Activated CD4-positive, alpha-beta T cell treated with anti-CD3 and anti-CD28 coated beads, Interleukin-2, amount 50 U/mL, for 24 hours (primary cell): Measurements from ENCODE around the gene AK9.
"Not testable (repeated sequence)": the region's sequence is repeated elsewhere in the genome, so short reads cannot be mapped to it uniquely, and the experiment has no call there.

ENCODE experiments used
- DNase-seq, 2 donors: peaks; one replicate each; pipeline ENCODE4 v3.0.0-alpha.2; 2020; ENCODE audit warnings: low read depth in 1 of 2, low spot score in 1 of 2

Gene AK9

DNA sequence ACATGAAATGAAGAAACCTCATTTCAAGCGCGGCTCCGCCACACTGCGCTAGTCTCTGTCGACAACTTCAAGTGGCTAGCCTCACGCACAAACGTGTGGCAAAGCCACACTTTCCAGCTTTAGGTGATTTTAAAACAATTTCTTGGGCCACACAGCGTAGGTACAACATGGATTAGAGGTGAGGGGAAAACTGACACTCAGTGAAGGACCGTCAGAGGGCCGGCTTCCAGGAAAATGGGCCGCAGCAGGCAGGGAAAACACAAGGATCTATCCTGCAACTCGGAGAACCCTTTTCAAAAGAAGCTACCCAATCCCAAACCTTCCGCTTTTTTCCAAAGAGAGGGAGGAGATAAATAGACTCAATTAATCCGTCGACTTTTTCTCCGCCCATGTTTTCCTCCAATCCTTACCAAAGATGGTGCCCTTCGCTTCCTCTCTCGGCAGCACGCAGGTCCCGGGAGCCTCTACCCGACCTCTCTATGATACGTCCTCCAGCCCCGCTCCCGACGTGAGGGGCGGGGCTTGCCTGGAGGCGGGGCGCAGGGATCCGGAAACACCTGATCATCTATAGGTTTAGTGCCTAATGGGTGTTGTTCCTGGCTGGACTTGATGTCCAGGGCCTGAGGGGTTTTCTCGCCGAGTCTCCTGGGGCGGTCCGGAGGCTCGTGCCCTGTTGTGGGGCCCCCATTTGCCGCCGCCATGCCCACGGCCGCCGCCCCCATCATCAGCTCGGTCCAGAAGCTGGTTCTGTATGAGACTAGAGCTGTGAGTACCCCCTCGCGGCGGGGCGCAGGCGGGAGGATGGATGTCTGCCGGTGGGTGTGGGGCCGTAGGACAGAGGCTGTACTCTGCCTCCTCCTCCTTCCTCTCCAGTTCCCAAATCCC is at the start of gene AK9, which contains the start of gene FIG4:
TSS of gene AK9 (minus strand) at position 466 of the 885 bp plus-strand sequence. CDS start 15,457 bp downstream, outside the sequence.
TSS of gene FIG4 (plus strand) at position 560 of the 885 bp plus-strand sequence. CDS start at position 700, 140 bp downstream.
- DNase-seq = peak; percentile 80 to 84

DNA sequence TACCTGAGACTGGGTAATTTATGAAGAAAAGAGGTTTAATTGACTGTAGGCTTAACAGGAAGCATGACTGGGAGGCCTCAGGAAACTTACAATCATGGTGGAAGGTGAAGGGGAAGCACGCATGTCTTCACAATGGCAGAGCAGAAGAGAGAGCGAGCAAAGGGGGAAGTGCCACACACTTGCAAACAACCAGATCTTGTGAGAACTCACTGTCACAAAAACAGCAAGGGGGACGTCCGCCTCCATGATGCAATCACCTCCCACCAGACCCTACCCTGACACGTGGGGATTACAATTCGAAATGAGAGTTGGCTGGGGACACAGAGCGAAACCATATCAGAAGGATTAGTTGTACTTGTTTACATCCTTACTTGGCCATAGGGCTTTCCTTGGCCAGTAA is 49.8 kb upstream of the AK9 start:
- DNase-seq = no peak

DNA sequence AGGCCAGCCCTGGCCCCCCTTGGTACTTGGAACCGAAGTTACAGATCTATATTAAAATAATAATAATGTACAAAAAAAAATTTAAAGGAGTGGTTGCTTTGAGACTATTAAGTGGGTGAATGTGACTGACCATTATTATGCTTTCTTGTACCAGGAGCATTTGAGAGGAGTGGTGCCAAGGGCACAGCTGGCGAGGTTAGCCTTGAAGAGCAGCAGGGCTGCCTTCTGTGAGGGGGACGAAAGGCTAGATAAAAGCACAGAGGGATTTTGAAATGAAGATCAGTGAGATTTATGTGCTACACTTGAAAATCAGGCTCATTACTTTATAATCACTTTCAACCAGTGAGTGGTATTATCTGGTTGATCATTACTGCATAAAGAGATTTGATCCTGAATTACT is 48.7 kb upstream of the AK9 start:
- no peak for DNase-seq

DNA sequence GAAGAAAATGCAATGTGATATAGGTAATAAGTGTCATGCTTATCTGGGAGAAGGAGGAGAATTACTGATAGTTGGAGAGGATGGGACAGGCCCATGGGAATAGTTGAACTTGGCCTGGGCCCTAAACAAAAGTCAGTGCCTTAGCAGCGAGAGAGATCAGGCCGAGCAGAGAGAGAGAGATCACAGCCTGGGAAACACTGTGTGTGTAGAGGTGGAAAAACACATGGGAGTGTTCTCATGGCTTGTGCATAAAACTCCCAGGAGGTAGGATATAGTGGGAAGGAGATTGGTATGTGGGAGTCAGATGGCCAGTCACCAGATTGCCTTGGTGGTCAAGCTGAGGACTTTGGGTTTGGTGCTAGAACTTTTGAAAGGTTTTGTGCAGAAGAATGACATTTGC is 47.7 kb upstream of the AK9 start:
- DNase-seq = no peak

DNA sequence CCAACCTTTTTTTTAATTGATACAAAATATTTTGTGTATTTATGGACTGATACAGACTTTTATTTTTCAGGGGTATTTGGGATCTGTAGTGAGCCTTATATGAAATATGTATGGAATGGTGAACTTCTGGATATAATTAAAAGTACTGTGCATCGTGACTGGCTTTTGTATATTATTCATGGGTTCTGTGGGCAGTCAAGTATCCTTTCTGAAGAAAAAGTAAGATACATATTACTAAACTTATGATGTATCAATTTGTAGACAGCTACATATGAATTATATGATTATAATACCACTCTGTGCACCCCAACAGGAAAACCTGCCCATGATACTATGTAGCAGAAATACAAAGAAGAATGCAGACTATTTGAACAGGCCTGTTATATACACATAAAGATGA is 47.3 kb upstream of the AK9 start:
- DNase-seq = no peak

DNA sequence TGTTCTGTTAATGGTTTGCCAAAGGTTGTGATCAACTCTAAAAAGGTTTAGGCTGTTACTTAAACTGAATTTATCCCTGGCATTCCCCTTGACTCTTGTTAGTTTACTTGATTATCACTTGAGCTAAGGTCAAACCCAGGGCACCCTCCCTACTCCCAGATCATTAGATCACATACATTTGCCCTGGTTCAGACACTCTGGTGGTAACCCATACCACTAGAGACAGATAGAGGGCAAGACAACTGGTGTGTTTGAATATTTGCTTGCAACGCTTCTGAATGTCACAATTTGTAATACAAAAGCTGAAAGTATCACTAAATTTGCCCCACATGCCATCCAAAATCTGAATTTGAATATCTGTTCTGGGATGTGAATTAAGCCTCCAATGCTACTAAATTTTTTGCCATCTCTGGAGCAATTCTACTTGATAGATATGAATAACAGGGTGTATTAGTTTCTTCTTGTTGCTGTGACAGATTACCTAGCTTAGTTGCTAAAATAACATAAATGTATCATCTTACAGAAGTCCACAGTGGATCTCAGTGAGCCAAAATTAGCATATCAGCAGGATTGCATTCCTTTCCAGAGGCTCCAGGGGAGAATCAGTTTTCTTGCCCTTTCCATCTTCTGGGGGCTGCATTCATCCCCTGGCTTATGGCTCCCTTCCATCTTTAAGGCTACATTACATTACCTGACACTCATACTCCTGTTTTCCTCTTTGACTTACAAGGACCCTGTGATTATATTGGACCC is 45.4 kb upstream of the AK9 start:
- DNase-seq = no peak

- DNase-seq = not testable (repeated sequence)
Measured at GRCh38 chr6:109725250-109725649, 34.2 kb upstream of the AK9 start.

DNA sequence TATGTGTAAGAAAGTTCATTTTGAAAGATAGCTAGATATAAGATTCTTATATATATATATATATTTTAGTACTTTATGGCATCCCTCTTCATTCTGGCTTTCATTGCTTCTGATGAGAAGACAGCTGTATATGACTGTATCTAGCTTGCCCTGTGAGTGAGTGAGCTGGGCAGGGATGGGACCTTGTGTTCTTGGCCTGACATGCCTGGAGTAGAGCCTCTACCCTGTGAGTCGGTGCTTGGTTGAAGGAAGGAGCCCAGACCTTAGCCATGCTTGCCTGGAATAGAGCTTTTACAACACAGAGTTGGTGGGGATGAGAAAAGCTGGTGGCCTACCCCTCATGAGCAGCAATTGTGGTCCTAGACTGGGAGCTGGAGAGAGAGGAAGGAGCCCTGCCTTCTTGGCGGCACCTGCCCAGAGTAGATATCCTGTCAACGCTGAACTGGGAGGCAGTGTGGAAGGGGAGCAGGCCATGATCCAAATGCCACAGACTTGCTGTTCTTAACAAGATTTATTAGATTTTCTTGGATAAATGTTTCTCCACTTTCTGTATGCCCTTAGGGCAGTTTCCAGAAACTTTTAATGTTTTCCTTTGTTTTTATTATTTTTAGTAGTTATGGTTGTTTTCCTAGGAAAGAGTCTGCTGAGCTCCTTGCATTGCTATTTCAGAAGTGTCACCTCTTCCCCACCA is 31.7 kb upstream of the AK9 start:
- DNase-seq = no peak

- no peak for DNase-seq
Measured at GRCh38 chr6:109722011-109722410, 31.0 kb upstream of the AK9 start.

- no peak for DNase-seq
Measured at GRCh38 chr6:109720311-109720710, 29.3 kb upstream of the AK9 start.

GRCh38 chr6:109718991-109719390 is 28.0 kb upstream of the AK9 start:
- DNase-seq = no peak

- DNase-seq = no peak
Measured at GRCh38 chr6:109717971-109718370, 27.0 kb upstream of the AK9 start.

DNA sequence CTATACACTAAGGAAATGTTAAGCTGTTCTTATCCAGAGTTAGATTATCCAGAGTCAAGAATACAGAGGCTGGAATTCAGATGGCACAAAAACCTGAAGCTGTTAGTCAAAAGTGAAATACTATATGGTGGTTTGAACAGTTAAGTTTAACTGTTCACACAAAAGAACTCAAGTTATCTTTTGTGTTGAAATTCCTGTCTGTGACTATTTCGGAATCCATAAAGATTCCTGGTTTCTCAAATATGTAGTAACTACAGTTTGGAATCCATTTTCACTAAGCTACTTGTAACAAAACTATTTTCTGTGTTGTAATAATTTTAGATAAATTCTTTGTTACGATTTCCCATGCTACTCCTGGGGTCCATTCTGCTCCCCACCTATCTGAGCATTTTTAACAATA is 24.6 kb upstream of the AK9 start:
- DNase-seq = no peak

GRCh38 chr6:109714611-109715010 is 23.6 kb upstream of the AK9 start:
- DNase-seq = no peak

DNA sequence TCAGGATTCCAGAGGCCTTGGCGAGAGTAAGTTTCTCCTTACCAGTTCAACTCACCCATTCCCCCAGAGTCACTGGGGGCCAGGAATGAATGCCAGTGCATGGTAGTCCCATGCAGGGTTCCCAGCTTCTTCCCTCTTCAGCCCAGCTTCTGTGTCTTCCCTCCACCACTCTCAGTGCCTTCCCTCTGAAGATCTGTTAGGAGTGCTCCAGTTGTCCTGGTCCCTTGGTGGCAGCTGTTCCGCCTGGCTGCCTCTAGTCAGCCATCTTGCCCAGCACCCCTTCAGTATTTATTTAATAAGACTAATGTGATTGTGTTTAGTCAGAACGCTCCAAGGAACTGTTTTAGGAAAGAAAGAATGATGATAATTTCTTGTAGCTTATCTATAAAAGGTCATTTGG is 23.2 kb upstream of the AK9 start:
- no peak for DNase-seq

DNA sequence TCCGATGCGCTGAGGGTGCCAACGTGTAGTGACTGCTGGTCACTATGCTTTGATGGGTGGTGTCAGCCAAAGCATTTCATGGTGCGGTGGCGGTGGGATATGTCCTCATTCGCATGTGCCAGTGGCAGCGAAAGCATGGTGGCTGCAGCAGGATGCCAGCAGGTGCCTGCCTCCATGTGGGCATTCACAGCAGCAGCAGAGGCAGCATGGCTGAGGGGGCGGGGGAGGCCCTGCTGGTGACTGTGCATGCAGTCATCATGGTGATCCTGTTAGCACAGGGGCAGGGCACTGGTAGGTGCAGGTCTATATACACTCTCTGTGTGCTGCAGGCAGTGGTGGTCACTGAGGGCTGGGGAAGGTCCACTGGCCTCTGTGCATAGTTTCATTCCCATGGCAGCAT is 22.1 kb upstream of the AK9 start:
- DNase-seq = no peak

DNA sequence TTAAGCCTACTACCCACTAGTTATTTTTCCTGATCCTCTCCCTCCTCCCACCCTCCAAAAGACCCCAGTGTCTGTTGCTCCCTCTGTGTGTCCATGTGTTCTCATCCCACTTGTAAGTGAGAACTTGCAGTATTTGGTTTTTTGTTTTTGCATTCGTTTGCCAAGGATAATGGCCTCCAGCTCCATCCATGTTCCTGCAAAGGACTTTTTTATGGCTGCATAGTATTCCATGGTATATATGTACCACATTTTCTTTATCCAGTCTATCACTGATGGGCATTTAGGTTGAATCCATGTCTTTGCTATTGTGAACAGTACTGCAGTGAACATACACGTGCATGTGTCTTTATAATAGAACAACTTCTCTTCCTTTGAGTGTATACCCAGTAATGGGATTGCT is 17.1 kb upstream of the AK9 start:
- not testable (repeated sequence) for DNase-seq

DNA sequence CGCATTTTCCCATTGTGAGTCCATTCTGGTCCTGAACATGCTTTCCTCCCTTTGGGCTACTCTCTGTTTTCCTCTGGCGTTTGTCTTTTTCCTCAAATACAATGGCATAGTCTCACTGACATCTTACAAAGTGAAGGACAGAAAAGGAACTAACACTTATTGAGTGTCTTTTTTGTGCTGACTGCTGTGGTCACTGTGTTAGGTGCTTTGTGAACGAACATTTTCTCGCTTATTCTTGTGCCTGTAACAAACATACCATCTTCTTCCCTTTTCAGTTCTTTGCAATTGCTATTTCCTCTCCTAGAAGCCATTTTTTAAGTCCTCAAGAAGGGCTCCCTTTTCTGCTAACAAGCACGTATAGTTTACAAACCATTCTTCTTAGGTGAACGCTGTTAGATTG is 15.5 kb upstream of the AK9 start:
- no peak for DNase-seq

DNA sequence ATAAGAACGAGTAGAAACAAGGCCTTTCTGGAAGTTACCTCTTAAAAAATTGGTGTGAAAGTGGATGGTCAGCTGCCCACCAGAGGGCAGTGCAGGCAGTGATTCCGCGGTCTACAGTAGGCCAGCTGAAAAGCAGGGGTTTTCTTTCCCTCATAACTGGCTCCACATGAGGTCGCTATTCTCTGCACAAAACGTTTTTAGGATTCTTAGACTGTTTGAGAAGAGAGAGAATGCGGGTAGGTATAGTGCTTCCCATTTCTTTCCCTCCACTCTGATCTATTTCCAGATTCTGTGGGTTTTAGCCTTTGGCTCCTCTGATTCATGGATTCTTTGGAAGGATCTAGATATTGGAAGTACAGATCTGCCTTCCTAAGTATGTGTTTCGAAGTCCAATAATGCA is 14.3 kb upstream of the AK9 start:
- peak in 1 of 2 donors; percentile 66 for DNase-seq

DNA sequence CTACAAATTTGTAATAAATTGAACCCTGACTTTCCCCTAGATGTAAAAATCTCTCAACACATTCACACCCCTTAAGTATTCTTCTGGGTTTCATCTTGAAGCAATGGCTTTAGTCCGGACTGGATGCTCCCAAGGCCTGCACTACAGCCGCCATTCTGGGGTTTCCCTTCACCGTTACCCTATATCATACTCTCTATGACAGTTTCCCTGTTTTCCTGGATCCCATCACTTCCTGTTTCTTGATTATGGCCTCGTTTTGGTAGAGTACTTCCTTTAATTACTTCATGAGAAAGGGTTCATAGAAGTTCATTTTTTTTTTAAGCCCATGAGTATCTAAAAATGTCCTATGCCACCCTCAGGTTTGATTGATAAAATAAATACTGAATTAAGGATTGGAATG is 11.8 kb upstream of the AK9 start:
- DNase-seq = no peak

DNA sequence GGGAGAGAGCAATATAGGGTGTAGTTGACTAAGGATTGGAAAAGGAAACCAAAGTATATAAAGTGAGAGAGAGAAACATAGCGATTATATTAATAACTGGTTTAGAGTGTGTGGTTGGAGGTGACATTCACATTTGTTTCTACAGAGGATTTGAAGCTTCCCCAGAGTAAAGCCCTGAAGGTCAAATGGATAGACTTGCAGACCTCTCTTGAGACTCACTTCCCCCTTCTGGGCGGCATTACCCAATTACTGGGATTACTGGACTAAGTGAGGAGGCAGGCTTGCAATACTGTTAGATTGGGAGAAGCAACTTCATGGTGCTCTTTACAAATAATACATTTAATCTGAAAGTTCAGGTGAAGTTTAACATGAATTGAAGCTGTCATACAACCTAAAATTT is 10.8 kb upstream of the AK9 start:
- DNase-seq = no peak

- no peak for DNase-seq
Measured at GRCh38 chr6:109701221-109701620, 10.2 kb upstream of the AK9 start.
